Effector memory CD8-positive, alpha-beta T cell (primary cell): ENCODE measurements around the gene TRIM28.

Experiments
- ATAC-seq: fragments of 150-1000 bp; cut with Tn5 transposase; replicated peaks from 2 replicates; pipeline ENCODE4 v1.10.0; 2021; ENCODE audit warnings: mild to moderate bottlenecking, moderate library complexity
- DNase-seq, 3 experiments: peaks; one replicate each; pipeline ENCODE4 v3.0.0; 2021
- H3K27ac Mint-ChIP-seq, 2 donors: one replicate each; pipeline ENCODE4 v1.8.0; 2022; ENCODE audit warnings: mild to moderate bottlenecking in 2 of 2, mixed read lengths in 2 of 2, moderate library complexity in 2 of 2
- H3K27me3 Mint-ChIP-seq, 2 donors: one replicate each; pipeline ENCODE4 v1.8.0; 2022; ENCODE audit warnings: mixed read lengths in 2 of 2
- H3K36me3 Mint-ChIP-seq: one replicate; pipeline ENCODE4 v1.8.0; 2022; ENCODE audit warnings: mild to moderate bottlenecking, moderate library complexity, mixed read lengths; ENCODE audit not compliant: insufficient read depth
- H3K4me1 Mint-ChIP-seq, 2 donors: one replicate each; pipeline ENCODE4 v1.8.0; 2022; ENCODE audit warnings: low read depth in 2 of 2, mixed read lengths in 2 of 2
- H3K4me3 Mint-ChIP-seq, 2 donors: one replicate each; pipeline ENCODE4 v1.8.0; 2022; ENCODE audit warnings: mild to moderate bottlenecking in 2 of 2, mixed read lengths in 2 of 2, moderate library complexity in 2 of 2
- H3K9me3 Mint-ChIP-seq, 2 donors: one replicate each; pipeline ENCODE4 v1.8.0; 2022; ENCODE audit warnings: mixed read lengths in 2 of 2

Gene TRIM28

GRCh38 chr19:58563823-58564222 is 20.0 kb downstream of the TRIM28 start:
- H3K4me3 Mint-ChIP-seq = peak overlapping the region; percentile 80 to 99
- peaks cover 19 to 28% of the 10 kb centered on the region in 2 donors for H3K4me1 Mint-ChIP-seq
- ATAC-seq (no peak), DNase-seq (no peak)
- H3K27me3 Mint-ChIP-seq = no peaks in the 10 kb centered on the region
- no peaks in the 10 kb centered on the region for H3K9me3 Mint-ChIP-seq
- peak overlapping the region in 1 of 2 donors; percentile 61 for H3K27ac Mint-ChIP-seq
- H3K36me3 Mint-ChIP-seq = peaks cover 24% of the 10 kb centered on the region

GRCh38 chr19:58566989-58567388 is 23.1 kb downstream of the TRIM28 start:
- H3K9me3 Mint-ChIP-seq = no peaks in the 10 kb centered on the region
- no peak for ATAC-seq
- H3K4me3 Mint-ChIP-seq = no peak overlapping the region
- peaks cover 14 to 15% of the 10 kb centered on the region in 2 donors for H3K4me1 Mint-ChIP-seq
- H3K27ac Mint-ChIP-seq = no peak overlapping the region
- H3K27me3 Mint-ChIP-seq = no peaks in the 10 kb centered on the region
- peaks cover 13% of the 10 kb centered on the region for H3K36me3 Mint-ChIP-seq
- no peak for DNase-seq

GRCh38 chr19:58568453-58569130 is 24.7 kb downstream of the TRIM28 start:
- H3K27ac Mint-ChIP-seq = peak overlapping the region in 1 of 2 donors; percentile 33
- no peak overlapping the region for H3K4me3 Mint-ChIP-seq
- H3K36me3 Mint-ChIP-seq = peaks cover 25% of the 10 kb centered on the region
- ATAC-seq (no peak), DNase-seq (peak in 1 of 3 experiments; percentile 0)
- H3K27me3 Mint-ChIP-seq = no peaks in the 10 kb centered on the region
- H3K9me3 Mint-ChIP-seq = no peaks in the 10 kb centered on the region
- peaks cover 19 to 20% of the 10 kb centered on the region in 2 donors for H3K4me1 Mint-ChIP-seq

GRCh38 chr19:58569191-58569942 is 25.5 kb downstream of the TRIM28 start:
- Mint-ChIP-seq H3K4me3 (no peak overlapping the region), H3K27me3 (no peaks in the 10 kb centered on the region), H3K36me3 (peaks cover 30% of the 10 kb centered on the region), H3K9me3 (no peaks in the 10 kb centered on the region), H3K4me1 (peaks cover 19 to 21% of the 10 kb centered on the region in 2 donors), H3K27ac (no peak overlapping the region)
- no peak for ATAC-seq
- peak in 1 of 3 experiments; percentile 1 for DNase-seq

DNA sequence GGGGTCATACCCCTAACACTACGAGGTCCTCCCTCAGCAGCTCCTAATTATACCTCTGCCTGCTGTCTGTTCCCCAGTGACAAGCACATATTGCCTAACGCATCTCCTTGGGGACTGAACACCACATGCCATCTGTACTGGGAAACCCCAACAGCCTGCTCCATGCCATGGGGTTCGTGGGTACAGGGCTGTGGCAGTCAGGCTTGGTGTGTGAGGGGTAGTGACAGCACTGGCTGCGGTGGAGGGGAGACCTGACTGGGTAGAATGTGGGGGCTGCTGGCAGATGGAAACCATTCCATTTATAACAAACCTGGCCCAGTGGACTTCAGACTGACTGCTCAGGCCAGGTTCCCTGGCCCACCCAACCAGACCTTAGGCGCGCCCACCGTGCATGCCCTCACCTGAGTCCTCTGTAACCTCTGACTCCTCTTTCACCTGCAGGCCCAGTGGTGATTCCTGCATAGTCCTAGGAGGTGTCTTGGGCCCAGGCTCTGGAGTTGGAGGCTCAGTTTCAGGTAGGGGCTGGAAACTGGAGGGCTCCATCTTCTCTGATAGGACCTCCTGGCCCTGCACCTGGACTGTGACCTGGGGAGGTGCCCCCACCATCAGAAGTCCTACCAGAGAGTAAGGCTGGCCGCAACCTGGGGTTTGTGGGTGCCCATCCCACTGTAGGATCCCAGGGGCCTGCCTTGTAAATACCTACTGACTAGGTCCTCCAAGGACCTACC is 26.2 kb downstream of the TRIM28 start:
- Mint-ChIP-seq H3K4me1 (peaks cover 19 to 21% of the 10 kb centered on the region in 2 donors), H3K9me3 (no peaks in the 10 kb centered on the region), H3K4me3 (no peak overlapping the region), H3K36me3 (peaks cover 36% of the 10 kb centered on the region), H3K27ac (no peak overlapping the region), H3K27me3 (no peaks in the 10 kb centered on the region)
- DNase-seq = peak in 1 of 3 experiments; percentile 0
- ATAC-seq = no peak

GRCh38 chr19:58570770-58571574 is 27.1 kb downstream of the TRIM28 start:
- Mint-ChIP-seq H3K27me3 (no peaks in the 10 kb centered on the region), H3K27ac (no peak overlapping the region), H3K36me3 (peaks cover 37% of the 10 kb centered on the region), H3K4me1 (peaks cover 24 to 25% of the 10 kb centered on the region in 2 donors), H3K4me3 (no peak overlapping the region), H3K9me3 (no peaks in the 10 kb centered on the region)
- DNase-seq = peak in 2 of 3 experiments; percentile 0 to 1
- ATAC-seq = no peak

DNA sequence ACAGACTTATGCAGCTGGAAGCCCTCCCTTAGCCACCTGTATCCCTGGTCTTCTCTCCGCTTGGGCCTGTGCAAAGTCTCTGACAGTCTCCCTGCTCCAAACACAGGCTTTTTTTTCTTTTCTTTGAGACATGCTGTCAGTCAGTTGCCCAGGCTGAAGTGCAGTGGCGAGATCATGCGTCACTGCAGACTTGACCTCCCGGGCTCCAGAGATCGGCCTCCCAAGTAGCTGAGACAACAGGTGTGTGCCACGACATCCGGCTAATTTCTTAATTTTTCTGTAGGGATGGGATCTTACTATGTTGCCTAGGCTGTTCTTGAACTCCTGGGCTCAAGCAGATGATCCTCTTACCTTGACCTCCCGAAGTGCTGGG is 27.7 kb downstream of the TRIM28 start:
- DNase-seq (peak in 2 of 3 experiments; percentile 0), ATAC-seq (no peak)
- Mint-ChIP-seq H3K27ac (peak overlapping the region in 1 of 2 donors; percentile 98), H3K4me1 (peaks cover 24 to 25% of the 10 kb centered on the region in 2 donors), H3K27me3 (no peaks in the 10 kb centered on the region), H3K36me3 (peaks cover 37% of the 10 kb centered on the region), H3K4me3 (peak overlapping the region; percentile 90 to 91), H3K9me3 (no peaks in the 10 kb centered on the region)

DNA sequence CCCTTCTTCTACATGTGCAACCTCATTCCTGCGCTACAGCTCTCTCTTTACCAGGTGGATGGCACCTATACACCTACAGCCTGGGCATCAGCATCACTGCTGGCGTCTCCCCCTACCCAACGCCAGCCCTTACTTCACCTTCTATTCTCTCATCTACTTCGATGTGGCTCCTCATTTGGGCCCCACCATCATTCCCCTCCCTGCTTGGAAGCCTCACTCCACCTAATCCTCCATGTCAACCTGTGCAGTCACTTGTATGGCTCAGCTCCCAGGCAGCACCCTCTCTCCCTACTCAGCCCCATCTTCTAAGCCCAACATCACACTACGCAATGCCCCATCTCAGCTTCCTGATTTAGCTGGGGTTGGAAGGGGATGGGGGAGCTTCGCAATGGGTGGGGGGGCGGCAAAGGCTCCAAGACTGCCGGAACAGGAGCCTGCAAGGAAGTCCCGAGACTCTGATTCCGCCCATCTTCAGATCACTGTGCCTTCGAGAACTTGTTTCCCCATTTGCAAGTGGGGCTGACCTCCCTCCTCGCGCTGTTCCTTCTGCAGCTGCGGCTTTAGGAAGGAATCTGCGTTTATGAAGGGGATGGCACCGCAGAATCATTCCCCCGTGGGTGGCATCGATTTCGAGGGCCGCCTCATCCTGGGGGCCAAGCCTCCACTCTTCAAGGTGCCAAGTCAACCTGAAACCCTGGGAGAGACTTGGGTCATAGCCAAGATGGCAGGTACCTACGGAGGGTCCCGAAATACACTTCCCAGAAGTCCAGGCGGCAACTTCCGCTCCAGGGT is 28.4 kb downstream of the TRIM28 start:
- Mint-ChIP-seq H3K9me3 (no peaks in the 10 kb centered on the region), H3K27me3 (no peaks in the 10 kb centered on the region), H3K36me3 (peaks cover 37% of the 10 kb centered on the region), H3K4me1 (peaks cover 24 to 25% of the 10 kb centered on the region in 2 donors), H3K4me3 (peak overlapping the region; percentile 90 to 91), H3K27ac (peak overlapping the region; percentile 98)
- peak in 1 of 3 experiments; percentile 0 for DNase-seq
- no peak for ATAC-seq

DNA sequence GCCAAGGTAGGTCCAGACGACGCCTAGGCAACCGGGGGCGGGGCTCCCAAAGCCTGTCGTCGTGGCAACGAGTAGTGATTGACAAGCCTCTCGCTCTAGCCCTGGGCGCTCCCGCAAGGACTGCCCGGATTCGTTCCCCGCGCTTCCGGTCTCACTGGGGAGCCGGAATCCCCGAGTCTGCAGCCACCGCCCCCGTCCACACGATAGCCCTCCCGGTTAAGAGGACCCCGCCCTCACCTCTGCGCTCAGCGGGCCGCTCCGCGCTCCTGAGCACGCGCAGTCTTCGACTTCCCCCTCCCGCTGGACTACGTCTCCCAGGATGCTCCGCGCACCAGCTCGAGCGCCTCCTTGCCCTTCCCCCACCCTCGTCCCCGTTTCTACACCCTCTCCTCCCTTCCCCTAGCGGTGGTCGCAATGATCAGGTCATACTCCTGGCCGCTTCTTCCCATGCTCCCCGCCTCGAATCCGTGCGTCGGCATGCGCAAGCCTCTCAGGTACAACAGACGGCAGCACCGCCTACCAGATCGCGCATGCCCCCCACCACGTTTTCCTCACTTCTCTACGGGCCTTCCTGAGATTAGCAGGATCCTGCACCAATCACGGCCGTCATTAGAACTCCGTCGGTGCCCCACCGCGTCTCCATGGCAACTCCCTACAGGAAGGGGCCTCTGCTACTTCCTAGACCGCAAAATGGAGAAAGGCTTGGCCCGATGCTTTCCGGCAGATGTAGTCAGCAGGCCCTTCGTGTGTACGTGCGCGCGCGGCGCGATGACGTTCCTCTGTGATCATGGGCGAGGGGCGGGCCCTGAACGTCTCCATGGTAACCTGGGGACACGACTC is 29.2 kb downstream of the TRIM28 start, which contains the start of gene MZF1:
MZF1 (minus strand) TSS at position 518 of the 840 bp plus-strand sequence. CDS start 1,946 bp downstream, outside the sequence.
- H3K36me3 Mint-ChIP-seq = peaks cover 40% of the 10 kb centered on the region
- DNase-seq (peak; percentile 100), ATAC-seq (peak; percentile 70)

GRCh38 chr19:58573658-58574164 is 29.8 kb downstream of the TRIM28 start:
- Mint-ChIP-seq H3K27me3 (no peaks in the 10 kb centered on the region), H3K36me3 (peaks cover 40% of the 10 kb centered on the region), H3K4me1 (peaks cover 24 to 31% of the 10 kb centered on the region in 2 donors), H3K27ac (peak overlapping the region; percentile 98), H3K4me3 (peak overlapping the region; percentile 90 to 91), H3K9me3 (no peaks in the 10 kb centered on the region)
- ATAC-seq = no peak
- no peak for DNase-seq

More for the DNA sequence above, 29.2 kb downstream of the TRIM28 start, which contains the start of gene MZF1:
- no peaks in the 10 kb centered on the region for H3K9me3 Mint-ChIP-seq
- H3K4me1 Mint-ChIP-seq = peaks cover 24 to 31% of the 10 kb centered on the region in 2 donors
- no peaks in the 10 kb centered on the region for H3K27me3 Mint-ChIP-seq
- peak within 1 kb of the TSS; percentile 90 to 91 for H3K4me3 Mint-ChIP-seq
- peak within 1 kb of the TSS; percentile 98 for H3K27ac Mint-ChIP-seq
